WERI-Rb-1 (cell line): ENCODE results near the gene SEMA5A.

Source experiments
- DNase-seq: peaks from one replicate; pipeline ENCODE4 v3.0.0-alpha.2; 2020
- H3K27ac ChIP-seq: fragments of 250-450 bp; sonication (Bioruptor Pico); 2 replicates; pipeline ENCODE4 v1.5.1; 2020; ENCODE audit warnings: mild to moderate bottlenecking, moderate library complexity
- H3K27me3 ChIP-seq: fragments of 250-450 bp; sonication (Bioruptor Pico); 2 replicates; pipeline ENCODE4 v1.5.1; 2021; ENCODE audit warnings: mild to moderate bottlenecking, low read depth, moderate library complexity; ENCODE audit not compliant: insufficient read depth, severe bottlenecking
- H3K36me3 ChIP-seq: fragments of 250-450 bp; sonication (Bioruptor Pico); 2 replicates; pipeline ENCODE4 v1.5.1; 2020; ENCODE audit warnings: mild to moderate bottlenecking, moderate library complexity
- H3K4me3 ChIP-seq: 2 replicates; pipeline ENCODE4 v1.5.1; 2011; ENCODE audit warnings: low read depth, mild to moderate bottlenecking, control low read depth, low read length
- H3K9me3 ChIP-seq: fragments of 250-450 bp; sonication (Bioruptor Pico); 2 replicates; pipeline ENCODE4 v1.5.1; 2021; ENCODE audit warnings: mild to moderate bottlenecking, moderate library complexity; ENCODE audit not compliant: severe bottlenecking
- TF ChIP-seq, protein P1 (sequence below): IDR thresholded peaks from 2 replicates; pipeline ENCODE4 v1.5.1; 2011; ENCODE audit warnings: low read depth, mild to moderate bottlenecking, control low read depth, inconsistent platforms, low read length

SEMA5A gene

DNA sequence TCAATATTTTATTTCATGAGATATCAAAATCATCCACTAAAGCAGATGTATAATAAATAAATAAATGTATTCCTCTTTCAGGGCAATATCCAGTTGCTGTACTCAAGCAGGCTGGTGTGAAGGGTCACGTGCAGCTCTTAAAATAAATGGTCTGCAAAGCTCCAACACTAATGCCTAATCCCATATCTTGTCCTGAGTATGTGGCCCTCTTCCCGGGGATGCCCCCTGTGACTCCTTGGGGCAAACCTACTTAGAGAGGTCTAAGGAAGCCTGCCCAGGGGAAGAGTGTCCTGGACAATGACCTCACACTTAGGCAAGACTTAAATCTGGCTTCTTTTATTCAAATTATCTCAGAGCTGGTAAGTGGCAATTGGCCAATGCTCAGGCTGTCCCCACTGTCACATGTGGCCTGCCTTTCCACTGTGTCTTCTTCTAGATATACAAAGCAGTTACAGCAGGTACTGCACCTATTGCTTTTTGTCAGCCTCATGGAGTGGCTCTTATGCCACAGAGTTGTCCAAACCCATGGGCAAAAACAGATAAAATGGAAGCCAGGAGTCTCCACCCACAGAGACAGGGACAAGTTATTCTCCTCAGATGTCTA is 55.3 kb downstream of the SEMA5A start:
- Histone ChIP-seq H3K36me3 (no peaks in the 10 kb centered on the region), H3K9me3 (no peaks in the 10 kb centered on the region), H3K4me3 (no peak overlapping the region), H3K27me3 (no peaks in the 10 kb centered on the region), H3K27ac (no peak overlapping the region)
- TF ChIP-seq, protein P1, sequence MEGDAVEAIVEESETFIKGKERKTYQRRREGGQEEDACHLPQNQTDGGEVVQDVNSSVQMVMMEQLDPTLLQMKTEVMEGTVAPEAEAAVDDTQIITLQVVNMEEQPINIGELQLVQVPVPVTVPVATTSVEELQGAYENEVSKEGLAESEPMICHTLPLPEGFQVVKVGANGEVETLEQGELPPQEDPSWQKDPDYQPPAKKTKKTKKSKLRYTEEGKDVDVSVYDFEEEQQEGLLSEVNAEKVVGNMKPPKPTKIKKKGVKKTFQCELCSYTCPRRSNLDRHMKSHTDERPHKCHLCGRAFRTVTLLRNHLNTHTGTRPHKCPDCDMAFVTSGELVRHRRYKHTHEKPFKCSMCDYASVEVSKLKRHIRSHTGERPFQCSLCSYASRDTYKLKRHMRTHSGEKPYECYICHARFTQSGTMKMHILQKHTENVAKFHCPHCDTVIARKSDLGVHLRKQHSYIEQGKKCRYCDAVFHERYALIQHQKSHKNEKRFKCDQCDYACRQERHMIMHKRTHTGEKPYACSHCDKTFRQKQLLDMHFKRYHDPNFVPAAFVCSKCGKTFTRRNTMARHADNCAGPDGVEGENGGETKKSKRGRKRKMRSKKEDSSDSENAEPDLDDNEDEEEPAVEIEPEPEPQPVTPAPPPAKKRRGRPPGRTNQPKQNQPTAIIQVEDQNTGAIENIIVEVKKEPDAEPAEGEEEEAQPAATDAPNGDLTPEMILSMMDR = no peak
- DNase-seq = peak; percentile 21

DNA sequence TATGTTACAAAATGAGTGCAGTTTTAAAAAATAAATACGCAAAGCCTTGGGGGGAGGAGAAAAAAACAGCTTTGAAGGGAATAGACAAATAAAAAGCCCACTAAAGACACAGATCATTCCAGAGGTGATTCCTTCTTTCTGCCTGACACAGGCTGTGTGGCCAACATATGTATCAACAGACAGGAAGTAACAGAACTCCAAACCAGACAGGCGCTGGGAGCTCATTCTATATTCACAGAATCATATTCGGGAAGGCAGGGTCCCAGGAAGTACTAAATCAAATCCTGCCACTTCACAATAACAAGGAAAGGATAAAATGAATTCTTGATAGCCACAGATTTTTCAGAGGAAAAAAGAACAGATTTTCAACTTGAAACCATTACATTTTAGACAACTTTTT is 62.1 kb downstream of the SEMA5A start:
- no peak overlapping the region for H3K27ac ChIP-seq
- no peak for DNase-seq
- H3K36me3 ChIP-seq = no peaks in the 10 kb centered on the region
- H3K4me3 ChIP-seq = no peak overlapping the region
- no peaks in the 10 kb centered on the region for H3K27me3 ChIP-seq
- TF ChIP-seq, protein P1 = no peak
- H3K9me3 ChIP-seq = no peaks in the 10 kb centered on the region

DNA sequence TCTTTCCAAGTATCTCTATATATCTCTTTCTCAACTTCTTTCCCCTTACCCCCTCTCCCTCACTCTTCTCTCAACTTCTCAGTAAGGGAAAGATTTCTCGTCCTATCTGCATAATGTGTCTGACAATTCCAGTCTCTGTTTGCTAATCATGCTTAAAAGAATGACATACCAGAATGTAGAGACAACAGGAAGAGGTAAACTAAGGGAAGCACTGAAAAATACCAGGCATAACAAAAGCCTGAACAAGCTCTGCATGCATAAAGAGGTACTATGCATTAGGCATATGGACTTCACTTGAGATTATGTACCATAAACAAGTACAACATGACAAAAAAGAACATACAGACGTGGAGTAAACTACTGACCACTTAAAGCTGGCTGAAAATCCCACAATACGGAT is 62.6 kb downstream of the SEMA5A start:
- no peak for DNase-seq
- H3K27ac ChIP-seq = no peak overlapping the region

DNA sequence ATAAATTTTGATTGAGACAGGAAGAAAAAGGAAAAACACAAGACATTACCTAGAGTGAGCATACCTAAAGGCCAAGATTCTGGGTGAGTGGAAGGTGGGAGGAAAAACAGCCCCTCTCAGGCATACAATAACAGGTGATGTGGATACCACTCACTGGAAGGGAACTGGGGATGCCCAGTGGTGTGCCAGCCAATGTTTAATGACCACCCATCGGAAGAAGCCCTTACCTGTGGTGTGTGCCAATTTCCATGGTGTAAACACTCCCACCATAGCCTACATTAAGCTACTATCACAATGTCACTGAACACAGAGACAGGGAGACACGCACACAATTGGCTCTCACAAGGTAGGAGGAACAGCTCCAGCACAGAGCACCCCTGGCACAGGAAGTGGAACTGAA is 63.5 kb downstream of the SEMA5A start:
- TF ChIP-seq, protein P1 = no peak
- Histone ChIP-seq H3K27ac (no peak overlapping the region), H3K4me3 (no peak overlapping the region), H3K27me3 (no peaks in the 10 kb centered on the region), H3K36me3 (no peaks in the 10 kb centered on the region), H3K9me3 (peaks cover 9% of the 10 kb centered on the region)
- DNase-seq = no peak

More for the DNA sequence above, 62.6 kb downstream of the SEMA5A start:
- Histone ChIP-seq H3K36me3 (no peaks in the 10 kb centered on the region), H3K9me3 (peaks cover 3% of the 10 kb centered on the region), H3K4me3 (no peak overlapping the region), H3K27me3 (no peaks in the 10 kb centered on the region)
- TF ChIP-seq, protein P1 = no peak

DNA sequence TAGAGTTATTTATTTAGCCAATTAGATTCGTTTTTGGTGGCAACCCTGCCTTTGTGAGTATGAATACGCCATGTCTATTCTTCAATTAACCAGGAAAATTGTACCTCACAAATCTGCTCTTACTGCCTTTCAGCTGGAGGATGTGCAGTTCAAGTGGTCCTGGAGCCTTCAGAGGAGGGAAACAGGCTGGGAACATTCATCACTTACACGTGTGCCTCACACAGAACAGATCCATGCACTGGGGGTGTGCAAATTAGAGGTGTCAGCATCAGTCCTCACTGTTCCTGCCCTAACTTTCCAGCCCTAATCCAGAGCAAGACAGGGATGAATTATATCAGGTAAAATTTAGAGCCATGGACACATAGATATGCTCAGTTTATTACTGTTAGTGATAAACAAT is 65.4 kb downstream of the SEMA5A start:
- no peaks in the 10 kb centered on the region for H3K27me3 ChIP-seq
- H3K9me3 ChIP-seq = peaks cover 12% of the 10 kb centered on the region
- DNase-seq = no peak
- no peak overlapping the region for H3K27ac ChIP-seq
- TF ChIP-seq, protein P1 = no peak
- no peaks in the 10 kb centered on the region for H3K36me3 ChIP-seq
- no peak overlapping the region for H3K4me3 ChIP-seq

DNA sequence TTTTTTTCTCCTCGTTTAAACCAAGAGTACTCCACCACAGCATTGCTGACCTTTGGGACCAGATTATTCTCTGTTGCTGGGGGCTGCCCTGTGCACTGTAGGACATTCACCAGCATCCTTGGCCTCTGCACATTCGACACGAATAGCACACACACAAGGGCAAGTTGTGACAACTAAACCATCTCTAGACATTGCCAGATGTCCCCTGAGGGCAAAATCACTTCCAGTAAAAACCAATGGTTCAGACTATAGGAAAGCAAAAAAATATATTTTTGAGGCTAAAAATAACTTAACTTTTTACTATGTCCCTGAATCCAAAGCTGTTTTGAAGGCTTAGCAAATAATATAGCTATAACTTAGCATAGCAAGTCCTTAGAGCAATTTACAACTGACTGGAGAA is 65.9 kb downstream of the SEMA5A start:
- Histone ChIP-seq H3K9me3 (peaks cover 12% of the 10 kb centered on the region), H3K36me3 (no peaks in the 10 kb centered on the region), H3K4me3 (no peak overlapping the region), H3K27ac (no peak overlapping the region), H3K27me3 (no peaks in the 10 kb centered on the region)
- no peak for DNase-seq
- TF ChIP-seq, protein P1 = no peak
